GM21786 (cell line): Measurements from ENCODE around the gene CTNNAL1.
"Not testable (repeated sequence)": the region's sequence is repeated elsewhere in the genome, so short reads cannot be mapped to it uniquely, and the experiment has no call there.

ENCODE experiments used
- ATAC-seq: cut with Tn5 transposase; IDR thresholded peaks from one replicate; pipeline ENCODE4 v1.9.1; 2021; ENCODE audit not compliant: unreplicated experiment

Gene CTNNAL1, protein sequence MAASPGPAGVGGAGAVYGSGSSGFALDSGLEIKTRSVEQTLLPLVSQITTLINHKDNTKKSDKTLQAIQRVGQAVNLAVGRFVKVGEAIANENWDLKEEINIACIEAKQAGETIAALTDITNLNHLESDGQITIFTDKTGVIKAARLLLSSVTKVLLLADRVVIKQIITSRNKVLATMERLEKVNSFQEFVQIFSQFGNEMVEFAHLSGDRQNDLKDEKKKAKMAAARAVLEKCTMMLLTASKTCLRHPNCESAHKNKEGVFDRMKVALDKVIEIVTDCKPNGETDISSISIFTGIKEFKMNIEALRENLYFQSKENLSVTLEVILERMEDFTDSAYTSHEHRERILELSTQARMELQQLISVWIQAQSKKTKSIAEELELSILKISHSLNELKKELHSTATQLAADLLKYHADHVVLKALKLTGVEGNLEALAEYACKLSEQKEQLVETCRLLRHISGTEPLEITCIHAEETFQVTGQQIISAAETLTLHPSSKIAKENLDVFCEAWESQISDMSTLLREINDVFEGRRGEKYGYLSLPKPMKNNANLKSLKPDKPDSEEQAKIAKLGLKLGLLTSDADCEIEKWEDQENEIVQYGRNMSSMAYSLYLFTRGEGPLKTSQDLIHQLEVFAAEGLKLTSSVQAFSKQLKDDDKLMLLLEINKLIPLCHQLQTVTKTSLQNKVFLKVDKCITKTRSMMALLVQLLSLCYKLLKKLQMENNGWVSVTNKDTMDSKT

DNA sequence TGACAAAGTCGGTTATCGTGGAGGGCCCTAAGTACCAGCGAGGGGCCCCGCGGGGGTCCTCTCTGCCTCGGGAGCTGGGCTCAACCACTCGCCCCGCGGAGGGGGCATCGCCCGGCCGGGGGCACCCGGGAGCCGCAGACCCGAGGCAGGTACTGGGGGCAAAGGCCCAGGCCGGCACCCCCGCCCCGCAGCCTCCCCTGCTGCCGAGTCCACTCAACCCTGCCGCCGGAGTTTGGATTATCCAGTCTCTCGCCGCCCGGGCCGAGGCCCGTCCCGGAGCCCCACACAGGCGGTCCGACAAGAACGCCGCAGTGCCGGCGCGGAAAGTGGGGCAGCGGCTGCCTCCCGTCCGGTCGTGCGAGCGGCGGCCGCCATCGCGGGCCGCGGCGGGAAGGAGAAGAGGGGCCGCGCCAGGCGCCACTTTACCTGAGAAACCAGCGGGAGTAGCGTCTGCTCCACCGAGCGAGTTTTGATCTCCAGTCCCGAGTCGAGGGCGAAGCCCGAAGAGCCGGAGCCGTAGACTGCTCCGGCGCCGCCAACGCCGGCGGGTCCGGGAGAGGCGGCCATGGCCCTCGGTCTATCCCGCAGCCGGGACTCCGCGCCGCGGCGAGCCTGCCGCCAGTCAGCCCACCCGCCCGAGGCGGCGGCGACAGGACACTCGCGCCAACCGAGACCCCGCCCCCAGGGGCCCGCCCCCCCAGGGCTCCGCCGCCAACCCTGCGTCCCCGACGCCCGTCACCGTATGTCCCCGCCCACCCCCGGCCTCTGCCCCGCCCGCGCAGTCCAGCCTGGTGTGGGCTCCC lies at the start of gene CTNNAL1:
TSS of gene CTNNAL1 (minus strand) at position 624 of the 803 bp plus-strand sequence. CDS start at position 567, 57 bp downstream.
- ATAC-seq: peak; percentile 55

DNA sequence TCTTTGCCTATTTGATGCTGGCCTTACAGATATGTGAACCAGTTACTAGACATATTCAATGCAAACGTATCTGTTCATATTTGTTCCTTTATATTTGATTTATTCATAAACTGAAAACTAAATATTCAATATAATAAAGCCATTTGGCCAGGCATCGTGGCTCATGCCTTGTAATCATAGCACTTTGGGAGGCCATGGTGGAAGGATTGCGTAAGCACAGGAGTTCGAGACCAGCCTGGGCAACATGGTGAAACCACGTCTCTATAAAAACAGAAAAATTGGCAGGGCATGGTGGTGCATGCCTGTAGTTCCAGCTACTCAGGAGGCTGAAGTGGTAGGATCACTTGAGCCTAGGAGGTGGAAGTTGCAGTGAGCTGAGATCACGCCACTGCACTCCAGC lies 49.2 kb upstream of the CTNNAL1 start:
- ATAC-seq: no peak

DNA sequence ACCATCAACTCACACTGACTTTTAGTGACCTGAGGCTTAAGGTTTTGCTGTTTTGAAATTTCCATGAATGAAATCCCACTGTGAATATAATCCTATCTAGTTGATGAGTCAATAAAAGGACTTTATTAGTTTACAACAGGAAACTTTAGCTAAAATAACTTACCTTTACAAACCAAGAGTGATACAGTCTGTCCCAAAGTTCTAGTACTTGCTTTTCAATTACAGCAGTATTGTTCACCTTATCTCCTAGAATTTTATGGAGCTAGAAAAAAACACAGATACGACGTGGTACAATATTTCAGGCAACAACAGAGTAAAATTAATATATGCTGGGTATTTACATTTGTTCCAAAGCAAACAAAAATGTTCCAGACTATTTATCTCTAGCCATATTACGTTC lies 46.9 kb upstream of the CTNNAL1 start:
- no peak for ATAC-seq

GRCh38 chr9:109053121-109053520 lies 39.8 kb upstream of the CTNNAL1 start:
- not testable (repeated sequence) for ATAC-seq

GRCh38 chr9:109052416-109052815 lies 39.1 kb upstream of the CTNNAL1 start:
- no peak for ATAC-seq

DNA sequence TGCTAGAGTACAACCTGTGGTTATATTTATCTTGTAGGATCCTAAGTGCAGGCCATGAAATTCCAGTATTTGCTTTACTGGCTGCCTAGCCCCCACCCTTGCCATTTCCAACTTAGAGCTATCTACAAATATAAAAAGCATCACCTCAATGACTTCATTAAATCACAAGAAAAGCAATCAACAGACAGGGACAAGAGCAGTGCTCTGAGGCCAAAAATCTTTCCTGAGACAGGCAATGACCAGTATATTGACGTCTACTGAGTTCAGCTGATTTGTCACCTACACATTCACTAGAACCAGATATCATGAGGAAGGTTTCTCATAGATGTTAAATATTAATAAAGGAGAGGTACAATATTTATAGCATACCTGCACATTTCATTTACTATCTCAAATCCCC lies 38.4 kb upstream of the CTNNAL1 start:
- ATAC-seq: no peak

DNA sequence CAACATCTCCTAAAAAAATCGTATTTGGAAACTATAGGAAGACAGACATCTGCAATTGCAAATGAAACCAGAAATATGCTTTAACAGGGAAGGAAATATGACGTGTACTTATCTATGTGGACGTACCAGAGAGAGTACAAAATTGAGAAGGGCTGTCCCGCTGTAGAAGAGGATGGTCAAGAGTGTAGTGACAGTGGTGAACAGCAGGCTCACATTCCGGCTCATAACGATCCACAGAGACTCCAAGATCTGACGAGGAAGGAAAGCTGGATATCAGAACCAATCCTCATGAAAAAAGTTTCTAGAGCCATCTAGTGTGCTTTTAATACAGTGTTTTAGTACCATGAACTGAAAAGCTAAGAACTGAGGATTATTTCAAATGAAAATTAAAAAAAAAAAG lies 37.1 kb upstream of the CTNNAL1 start:
- ATAC-seq: no peak

- ATAC-seq: no peak
Observed at GRCh38 chr9:109048822-109049221, 35.5 kb upstream of the CTNNAL1 start.

DNA sequence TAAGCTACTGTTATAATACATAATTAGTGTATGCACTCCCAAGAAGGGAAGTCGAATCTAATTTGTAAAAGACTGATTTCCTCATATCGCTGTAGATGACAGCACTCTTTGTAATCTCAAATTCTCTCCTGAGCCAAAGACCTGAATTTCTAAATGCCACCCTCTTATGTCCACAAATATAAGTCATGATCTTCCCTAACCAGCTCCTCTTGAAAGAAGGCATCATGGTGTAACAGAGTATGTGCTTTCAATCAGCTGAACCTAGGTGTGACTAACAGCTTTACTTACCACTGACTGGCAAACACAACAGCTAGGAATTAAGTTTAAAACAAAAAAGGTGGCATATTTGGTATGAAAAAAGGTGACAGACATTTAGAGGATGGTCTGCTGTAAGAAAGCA lies 34.0 kb upstream of the CTNNAL1 start:
- no peak for ATAC-seq

DNA sequence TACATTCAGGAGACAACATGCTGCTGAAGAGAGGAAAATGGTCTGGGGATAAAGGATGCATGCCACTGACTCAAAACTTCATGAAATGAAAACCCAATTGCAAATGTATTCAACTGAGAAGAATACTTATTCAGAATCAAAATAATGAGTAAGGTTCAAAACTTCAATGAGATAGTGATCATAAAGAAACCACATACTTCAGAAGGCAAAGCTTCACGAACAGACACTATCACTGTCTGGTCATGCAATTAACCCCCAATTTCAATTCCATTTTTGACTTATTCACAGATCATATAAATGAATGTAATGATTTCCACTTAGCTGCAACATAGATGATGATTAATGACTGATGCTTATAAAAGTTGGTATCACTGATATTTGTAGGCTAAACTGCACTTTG lies 33.0 kb upstream of the CTNNAL1 start:
- no peak for ATAC-seq

- no peak for ATAC-seq
Observed at GRCh38 chr9:109043578-109043977, 30.3 kb upstream of the CTNNAL1 start.

DNA sequence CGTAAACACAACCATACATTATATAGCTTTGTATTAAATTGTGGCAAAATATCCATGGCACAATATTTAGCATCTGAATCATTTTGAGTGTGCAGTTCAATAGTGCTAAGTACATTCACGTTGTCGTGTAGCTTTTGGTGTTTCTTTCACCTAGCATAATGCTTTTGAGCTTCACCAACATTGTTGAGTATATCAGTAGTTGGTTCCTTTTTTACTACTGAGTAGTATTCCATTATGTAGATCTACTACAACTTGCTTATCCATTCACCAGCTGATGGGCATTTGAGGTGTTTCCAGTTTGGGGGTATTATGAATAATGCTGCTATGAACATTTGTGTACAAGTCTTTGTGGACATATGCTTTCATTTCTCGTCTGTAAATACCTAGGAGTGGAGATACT lies 27.3 kb upstream of the CTNNAL1 start:
- ATAC-seq: no peak

GRCh38 chr9:109039539-109039938 lies 26.2 kb upstream of the CTNNAL1 start:
- ATAC-seq: no peak

- no peak for ATAC-seq
Observed at GRCh38 chr9:109037946-109038715, 24.8 kb upstream of the CTNNAL1 start.

- ATAC-seq: no peak
Observed at GRCh38 chr9:109036744-109037680, 23.7 kb upstream of the CTNNAL1 start.

GRCh38 chr9:109035684-109036423 lies 22.6 kb upstream of the CTNNAL1 start:
- no peak for ATAC-seq

GRCh38 chr9:109033941-109034700 lies 20.8 kb upstream of the CTNNAL1 start:
- ATAC-seq: no peak

GRCh38 chr9:109031241-109031640 lies 17.9 kb upstream of the CTNNAL1 start:
- ATAC-seq: no peak
